SU-DHL-6 (cell line): ENCODE measurements around the gene PRSS2.

Source experiments
- CTCF ChIP-seq: fragments of 200-600 bp; sonication (generic); IDR thresholded peaks from one replicate; pipeline ENCODE4 v1.5.1; 2017; ENCODE audit warnings: antibody characterized with exemption, mild to moderate bottlenecking, low read length, moderate library complexity; ENCODE audit not compliant: insufficient read depth, poor library complexity, severe bottlenecking
- EZH2phosphoT487 ChIP-seq: fragments of 200-600 bp; sonication (generic), shearing (Covaris generic); conservative IDR thresholded peaks from 2 replicates; pipeline ENCODE4 v1.6.1; 2018; ENCODE audit warnings: mild to moderate bottlenecking, antibody characterized with exemption, low read length, moderate library complexity, mixed read lengths

GRCh38 chr7:142808802-142809583 is 38.2 kb downstream of the PRSS2 start:
- TF ChIP-seq CTCF (no peak), EZH2phosphoT487 (no peak)
